Kidney epithelial cell (primary cell): ENCODE data around the gene GJA3. TPM values are rescaled to one million over a fixed set of nuclear protein-coding genes. Genes with fewer than 3 reads are reported as not detected.

Experiments
- DNase-seq: peaks from one replicate; pipeline ENCODE4 v3.0.0-alpha.2; 2010; ENCODE audit warnings: low read depth
- H3K27me3 ChIP-seq: 2 replicates; pipeline ENCODE4 v1.6.0; 2011; ENCODE audit warnings: low read length; ENCODE audit not compliant: control insufficient read depth, insufficient read depth
- H3K36me3 ChIP-seq: 2 replicates; pipeline ENCODE4 v1.5.1; 2011; ENCODE audit warnings: low read length; ENCODE audit not compliant: control insufficient read depth, insufficient read depth
- H3K4me3 ChIP-seq: 2 replicates; pipeline ENCODE4 v1.5.1; 2011; ENCODE audit warnings: low read depth, mild to moderate bottlenecking, control low read depth, low read length
- CTCF ChIP-seq: IDR thresholded peaks from 2 replicates; pipeline ENCODE4 v1.5.1; 2011; ENCODE audit warnings: mild to moderate bottlenecking, moderate library complexity, low read length, control low read depth, inconsistent platforms; ENCODE audit not compliant: insufficient read depth, poor library complexity, severe bottlenecking
- total RNA-seq: library from RNA; depleted of rRNA; stranded (reverse); fragments of >200 nt; gene quantifications from 2 replicates; pipeline ENCODE4 v1.2.3, GENCODE V29; 2015

Gene GJA3
- total RNA-seq, 1 donor from 2014 or later: 1.0 TPM

GRCh38 chr13:20090349-20090748, 70.5 kb downstream of the GJA3 start:
- no peaks in the 10 kb centered on the region for H3K27me3 ChIP-seq
- no peak overlapping the region for H3K4me3 ChIP-seq
- no peaks in the 10 kb centered on the region for H3K36me3 ChIP-seq
- no peak for TF ChIP-seq CTCF
- no peak for DNase-seq

Other genes with a start within 250 kb of the GJA3 start
- gene ZMYM2, start 202.3 kb downstream of the GJA3 start, total RNA-seq: 51.7 and 52.1 TPM in 2 replicates
- gene GJB2, start 31.9 kb upstream of the GJA3 start, total RNA-seq: 8.6 and 8.8 TPM in 2 replicates
- gene GJB6, start 71.3 kb upstream of the GJA3 start, total RNA-seq: 1.9 and 2.2 TPM in 2 replicates